NCI-H1105 (cell line): ENCODE measurements around the gene UBL4B.

ENCODE experiments used
- DNase-seq: peaks from one replicate; lab custom pipeline; 2025; lab: John Stamatoyannopoulos, UW

Gene UBL4B

DNA sequence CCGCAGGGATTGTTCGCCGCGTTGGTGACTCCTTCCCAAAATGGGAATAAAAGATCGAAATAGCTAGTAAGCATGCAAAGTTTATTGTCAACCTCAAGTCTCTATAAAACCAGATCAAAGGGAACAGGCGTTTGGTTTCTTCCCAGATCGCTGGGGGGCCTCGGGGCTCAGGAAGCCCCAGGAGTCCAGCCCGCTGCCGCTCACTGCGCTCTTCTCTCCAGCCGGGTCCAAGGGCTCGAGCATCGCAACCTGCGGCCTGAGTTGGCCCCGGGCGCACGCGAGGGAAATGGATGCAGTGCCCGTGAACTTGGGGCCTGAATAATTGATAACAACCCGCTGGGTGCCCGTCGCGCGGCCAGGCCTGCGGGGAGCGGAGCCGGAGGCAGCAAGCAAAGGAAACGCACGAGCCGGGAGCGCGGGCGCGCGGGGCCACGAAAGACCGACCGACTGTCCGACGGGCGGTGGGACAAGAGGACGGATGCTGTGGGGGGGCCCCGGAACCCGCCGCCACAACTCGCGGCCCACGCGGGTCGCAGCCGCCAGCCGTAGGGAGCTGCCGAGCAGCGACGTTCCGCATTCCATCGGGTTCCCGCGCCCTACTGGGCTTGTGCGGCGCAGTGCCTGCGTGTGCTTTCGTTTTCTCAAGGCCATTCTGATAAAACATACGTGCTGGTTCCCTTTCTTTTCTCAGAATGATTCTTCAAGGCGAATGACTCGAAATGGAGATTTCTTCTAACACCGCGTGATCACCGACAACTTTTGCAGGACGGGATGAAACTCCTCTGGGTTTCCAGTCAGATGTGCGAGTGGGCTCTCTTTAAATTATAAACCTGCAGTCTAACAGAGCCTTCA lies 27.8 kb upstream of the UBL4B start:
- DNase-seq = peak; percentile 26

DNA sequence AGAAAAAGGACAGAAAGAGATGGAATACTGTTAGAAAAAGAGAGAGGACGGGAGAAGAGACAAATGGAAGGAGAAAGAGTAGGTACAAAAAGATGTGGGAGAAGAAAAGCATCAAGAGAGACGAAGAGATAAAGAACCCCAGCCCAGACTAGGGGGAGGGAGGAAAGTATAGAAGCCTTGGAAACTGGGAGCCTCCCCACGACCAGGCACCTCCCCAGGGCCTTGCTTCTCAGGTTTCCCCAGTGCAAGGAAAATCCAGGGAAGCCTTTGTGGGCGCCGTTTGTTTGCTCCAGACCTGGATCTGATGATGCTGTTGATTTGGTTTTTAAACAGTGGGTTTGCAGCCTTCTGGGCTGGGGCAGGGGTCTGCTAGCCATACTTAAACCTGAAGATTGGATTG lies 26.6 kb upstream of the UBL4B start:
- DNase-seq = no peak

DNA sequence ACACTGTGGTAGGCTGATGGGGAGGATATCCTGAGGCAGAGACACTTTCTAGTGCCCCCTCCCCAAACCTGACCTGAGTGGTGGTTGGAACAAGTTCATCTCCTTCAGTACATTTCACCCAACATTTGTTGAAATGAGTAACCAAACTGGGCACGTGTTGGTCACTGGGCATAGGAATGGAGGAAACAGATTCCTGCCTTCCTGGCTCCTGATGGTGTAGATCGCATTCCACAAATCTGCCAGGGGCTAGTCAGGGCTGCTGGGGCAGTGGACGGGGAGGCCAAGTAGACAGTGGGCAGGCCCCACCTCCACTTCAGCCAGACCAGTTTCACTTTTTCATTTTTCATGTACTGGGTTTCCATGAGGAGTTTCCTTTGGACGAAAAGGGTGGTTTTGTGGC lies 25.3 kb upstream of the UBL4B start:
- DNase-seq = no peak

DNA sequence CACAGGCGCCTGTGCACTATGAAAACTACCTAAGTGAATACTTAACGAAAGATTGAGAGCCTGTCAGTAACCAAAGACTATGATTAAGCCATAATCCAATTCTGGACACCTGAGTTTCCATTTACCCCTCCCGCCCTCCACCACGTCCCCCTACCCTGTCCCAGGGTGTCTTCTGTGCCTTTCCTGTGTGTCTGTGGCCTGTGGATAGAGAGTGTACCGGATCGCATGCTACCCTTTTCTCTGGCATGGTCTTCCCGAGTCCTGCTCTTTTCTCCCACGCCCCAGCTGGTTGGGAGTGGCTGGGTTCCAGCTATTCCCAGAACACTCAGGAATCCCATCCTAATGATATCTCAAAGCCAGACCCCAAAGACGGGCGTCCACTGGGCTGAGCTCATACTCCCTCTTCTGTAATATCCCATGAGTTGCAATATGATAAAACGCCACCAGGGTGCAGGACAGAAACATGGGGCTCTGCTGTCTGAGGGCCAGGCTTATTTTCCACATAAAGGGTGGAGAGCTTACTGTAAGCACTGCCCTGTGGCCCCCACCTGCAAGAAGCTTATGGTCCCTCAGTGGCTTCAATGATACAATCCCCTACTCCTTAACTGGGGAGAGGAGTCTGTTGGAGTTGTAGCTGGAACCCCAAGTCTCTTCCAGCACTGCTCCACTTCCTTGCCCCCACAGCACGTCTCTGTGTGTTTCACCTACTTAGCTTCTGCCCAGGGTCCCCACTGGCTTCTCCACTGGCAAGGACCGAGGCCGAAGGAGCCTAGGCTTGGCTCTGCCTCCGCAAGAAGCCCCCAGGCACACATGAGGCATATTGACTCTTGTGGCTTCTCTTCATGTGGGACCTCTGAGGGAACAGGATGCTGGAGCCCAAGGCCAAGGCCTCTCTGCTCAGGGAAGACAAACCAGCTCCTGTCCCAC lies 24.2 kb upstream of the UBL4B start:
- peak; percentile 37 for DNase-seq

DNA sequence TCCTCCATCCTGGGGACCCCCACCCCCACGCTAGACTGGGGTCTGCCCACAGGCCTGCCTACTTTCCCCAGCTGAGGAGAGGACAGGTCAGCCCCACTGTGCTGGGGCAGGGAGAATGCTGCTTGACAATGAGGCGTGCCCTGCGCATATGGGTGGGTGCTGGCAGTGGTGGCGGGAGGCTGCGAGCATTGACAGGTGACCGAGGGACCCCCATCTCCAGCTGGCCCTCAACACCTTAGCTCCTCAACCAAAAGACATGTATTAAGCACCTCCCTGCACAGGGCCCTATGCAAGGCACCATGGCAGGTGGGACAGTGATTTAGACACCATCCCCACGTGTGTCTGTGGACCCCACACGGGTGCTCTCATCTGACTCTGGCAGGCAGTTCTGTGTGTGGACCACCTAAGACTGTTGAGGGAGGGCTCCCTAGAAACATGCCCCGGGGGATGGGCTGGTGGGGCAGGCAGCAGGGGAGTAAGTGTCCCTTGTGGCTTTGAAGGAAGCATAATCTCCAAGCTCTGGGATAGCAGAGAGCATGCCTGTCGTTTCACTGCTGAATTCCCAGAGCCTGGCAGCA lies 23.4 kb upstream of the UBL4B start:
- no peak for DNase-seq

DNA sequence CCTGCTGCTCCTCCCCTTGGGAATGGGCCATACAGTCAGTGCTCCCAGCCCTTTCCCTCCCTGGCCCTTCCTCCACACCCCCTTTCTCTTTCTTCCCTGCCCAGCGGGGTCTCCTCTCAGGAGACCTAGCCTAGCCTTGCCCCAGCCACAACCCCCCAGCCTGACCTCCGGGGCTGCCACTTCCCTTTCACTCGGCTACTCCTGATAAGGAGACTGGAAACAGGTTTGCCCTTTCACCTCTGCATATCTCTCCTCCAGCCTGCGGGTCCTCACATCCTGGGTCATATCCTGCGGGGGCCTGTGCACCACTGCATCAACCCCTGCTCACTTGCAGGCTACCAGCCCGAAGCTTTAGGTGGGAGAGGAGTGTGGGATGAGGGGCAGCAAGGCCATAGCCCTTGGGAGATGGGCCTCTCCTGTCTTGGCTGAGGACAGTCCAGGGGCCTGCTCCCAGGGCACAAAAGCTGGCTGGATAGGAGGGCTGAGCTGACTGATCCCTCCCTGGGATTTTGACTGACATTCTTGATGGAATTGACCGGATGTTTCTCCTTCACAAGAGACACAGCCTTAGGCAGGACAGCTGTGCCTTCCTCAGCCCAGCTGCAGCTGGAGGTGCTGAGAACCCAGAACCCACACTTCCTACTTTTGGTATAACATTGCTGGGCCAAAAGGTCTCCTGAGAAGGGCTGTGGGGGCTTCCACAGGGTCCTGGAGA lies 22.5 kb upstream of the UBL4B start:
- DNase-seq = no peak

DNA sequence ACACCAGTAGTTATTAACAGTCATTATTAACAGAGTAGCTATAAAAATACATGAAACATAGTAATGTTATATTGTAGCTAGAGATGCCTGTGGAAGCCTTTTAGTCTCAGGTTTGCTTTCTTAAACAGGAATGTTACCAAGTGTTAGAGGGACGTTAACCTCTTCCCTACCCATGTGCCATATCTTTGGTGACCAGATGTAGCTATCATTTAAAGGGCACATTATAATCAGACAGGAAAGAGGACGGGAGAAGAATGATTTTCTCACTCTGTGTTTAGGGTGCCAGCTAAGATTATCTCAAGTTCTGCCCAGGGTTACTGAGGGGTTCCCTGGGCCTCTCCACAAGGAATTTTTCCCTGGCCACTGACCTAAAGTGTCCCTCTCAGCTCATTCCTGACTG lies 20.9 kb upstream of the UBL4B start:
- no peak for DNase-seq

DNA sequence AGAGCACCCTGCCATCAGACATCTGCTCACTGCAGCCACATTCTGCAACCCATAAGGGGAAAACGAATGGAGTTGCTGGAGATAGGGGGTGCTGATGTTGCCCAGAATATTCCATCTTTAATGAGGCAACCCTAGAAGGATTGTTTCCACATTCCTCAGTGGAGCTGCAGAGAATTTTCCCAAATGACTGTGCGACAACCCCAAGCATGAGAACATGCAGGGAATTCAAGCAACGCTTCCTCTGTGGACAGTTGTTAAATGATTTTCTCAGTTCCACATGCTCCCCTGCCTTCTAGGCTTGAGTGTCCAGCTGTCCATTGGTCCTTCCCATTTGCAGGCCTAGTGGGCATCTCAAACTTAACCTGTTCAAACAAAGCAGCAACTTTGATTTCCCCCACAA lies 20.5 kb upstream of the UBL4B start:
- no peak for DNase-seq

DNA sequence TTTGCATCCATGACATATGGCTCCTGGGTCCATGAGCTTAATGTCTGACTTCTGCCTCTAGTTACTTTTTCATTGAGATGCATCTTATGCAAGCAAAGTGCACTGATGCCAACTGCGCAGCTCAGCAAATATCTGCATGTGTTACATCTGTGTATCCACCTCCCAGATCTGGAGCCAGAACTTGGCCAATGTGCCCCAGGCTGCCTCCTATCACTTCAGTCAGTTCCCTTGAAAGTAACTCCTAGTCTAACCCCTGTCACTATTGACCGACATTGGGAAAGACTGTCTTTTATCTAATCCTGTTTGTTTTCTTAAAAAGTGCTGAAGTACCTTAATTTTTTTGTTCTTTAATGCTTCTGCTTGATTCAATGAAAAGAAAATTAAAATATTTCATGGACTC lies 19.3 kb upstream of the UBL4B start:
- DNase-seq = no peak

DNA sequence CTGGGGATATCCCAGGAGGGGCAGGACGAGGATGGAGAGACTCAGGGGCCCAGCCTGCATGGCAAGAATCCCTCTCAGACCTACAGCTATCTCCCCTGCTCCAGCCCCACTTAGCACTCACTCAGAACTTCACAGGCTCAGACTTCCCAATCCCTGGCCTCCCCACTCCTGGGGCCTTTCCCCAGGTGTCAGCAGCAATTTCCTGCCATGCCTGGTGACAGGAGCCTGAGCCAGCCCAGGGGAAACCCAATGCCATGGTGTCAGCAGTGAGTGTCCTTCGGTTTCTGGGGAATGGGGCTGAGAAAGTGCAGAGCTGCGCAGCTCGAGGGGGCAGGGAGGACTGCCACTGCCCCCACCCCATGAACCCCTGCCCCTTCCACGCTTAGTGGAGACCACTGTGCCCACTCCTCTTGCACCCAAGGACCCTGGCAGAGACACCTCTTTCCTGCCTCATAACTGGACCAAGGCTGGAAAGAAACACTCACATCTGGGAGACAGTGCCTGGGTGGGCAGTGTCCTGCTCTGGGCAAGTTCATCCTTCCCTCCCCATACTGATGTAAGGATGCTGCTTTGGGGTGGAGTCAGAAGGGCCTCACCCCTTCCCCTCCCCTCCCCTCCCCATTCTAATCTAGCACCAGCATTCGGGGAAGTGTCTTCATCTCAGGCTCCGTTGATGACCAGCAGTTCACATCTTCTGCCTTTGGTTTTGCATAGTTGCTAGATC lies 17.1 kb upstream of the UBL4B start:
- no peak for DNase-seq

DNA sequence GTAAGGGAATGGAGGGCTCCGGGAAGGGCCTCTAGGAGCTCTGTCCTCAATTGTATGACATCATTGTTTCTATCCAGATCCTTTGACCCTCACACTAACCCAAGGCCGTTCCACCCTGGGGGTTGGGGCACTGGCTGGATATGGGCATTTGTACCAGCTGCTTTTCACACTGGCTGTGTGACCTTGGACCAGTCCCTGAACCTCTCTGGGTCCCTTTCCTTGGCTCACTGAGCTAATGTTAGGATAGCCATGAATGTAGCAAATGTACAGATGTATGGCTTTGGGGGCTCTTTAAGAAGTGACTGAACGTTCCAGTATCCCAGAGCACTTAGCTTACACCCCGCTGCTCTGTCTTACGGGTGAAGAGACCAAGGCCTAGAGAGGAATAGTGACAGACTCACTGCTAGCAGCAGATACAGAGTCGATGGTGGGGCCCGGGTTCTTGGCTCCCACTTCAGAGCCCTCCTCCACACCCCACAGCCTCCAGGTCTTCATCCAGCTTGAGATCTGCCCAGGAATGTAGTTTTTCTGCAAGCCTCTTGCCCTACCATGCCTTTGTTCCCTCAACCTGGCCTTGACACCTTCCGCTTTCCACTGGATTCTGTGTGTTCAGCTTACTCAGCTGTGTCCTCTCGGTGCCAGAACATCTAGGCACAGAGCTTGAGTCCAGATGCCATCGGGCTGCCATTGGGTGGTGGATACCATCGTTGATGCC lies 14.6 kb upstream of the UBL4B start:
- no peak for DNase-seq

DNA sequence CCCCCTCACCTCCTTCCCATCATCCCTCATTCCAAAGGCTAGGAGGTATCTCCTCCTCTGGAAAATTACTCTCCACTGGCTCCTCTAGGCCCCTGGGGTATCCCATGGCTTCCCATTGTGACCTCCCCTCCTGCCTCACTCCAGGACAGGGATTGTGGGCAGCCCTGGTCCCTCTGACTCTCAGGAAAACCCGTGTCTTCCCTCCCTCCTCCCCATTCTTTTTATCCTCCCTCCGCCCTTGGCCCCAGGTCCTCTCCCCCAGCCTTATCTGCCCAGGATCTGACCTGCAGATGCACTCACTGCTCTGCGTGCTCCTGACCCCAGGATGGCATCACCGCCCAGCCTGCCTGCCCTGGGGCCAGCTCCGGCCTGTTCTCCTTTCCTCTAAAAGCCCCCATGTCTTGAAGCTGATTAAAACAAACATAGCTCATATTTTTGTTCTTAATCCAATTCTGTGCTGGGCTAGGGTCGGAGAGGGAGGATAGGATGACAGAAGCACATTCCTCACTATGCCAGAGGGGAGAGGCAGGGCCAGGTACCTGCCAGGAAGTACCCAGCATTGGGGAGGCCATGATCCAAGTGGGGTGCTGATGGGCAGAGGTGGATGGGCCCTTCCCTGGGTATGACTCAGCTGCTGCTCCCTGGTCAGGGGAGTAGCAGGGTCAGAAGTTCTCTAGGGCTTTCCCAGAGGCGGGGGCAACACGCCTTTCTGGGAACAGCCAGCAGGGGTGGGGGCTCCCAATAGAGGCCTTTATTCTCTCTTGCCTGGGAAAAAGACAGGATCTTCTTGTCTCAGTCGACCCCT lies 13.8 kb upstream of the UBL4B start:
- no peak for DNase-seq

DNA sequence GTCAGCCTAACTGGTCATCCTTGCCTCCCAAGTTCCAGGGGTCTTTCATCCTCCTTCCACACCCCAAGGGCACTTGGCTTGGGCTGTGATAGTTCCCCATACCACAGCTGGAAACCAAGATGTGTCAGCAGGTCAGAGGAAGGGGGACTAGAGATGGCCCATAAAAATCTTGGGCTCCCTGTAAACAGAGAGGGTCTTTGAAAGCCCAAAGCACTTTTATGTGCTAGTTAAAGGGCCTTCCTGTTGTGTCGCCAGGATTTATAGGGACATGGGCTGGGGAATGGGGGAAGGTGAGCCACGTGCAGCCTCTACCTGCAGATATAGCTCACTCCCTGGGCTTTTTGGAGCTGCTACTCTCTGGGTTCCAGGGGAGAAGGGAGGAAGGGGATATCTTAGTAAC lies 11.9 kb upstream of the UBL4B start:
- DNase-seq = no peak

DNA sequence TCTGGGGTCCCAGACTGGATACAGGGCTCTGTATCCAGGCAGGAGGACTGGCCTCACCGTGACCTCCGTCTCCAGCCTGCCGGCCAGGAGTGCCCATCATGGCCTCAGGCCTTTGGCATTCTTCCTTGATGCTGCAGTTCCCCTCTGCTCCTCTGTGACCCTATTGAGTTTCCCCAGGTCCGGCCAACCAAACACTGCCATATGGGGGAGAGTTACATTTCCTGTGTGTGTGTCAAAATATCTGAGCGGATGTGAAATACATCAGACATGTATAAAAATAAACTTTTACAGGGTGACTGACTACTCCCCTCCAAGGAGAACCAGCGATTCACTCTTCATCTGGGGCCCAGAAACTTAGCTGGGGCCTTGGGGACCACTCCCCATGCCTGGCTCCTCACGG lies 10.2 kb upstream of the UBL4B start:
- no peak for DNase-seq

DNA sequence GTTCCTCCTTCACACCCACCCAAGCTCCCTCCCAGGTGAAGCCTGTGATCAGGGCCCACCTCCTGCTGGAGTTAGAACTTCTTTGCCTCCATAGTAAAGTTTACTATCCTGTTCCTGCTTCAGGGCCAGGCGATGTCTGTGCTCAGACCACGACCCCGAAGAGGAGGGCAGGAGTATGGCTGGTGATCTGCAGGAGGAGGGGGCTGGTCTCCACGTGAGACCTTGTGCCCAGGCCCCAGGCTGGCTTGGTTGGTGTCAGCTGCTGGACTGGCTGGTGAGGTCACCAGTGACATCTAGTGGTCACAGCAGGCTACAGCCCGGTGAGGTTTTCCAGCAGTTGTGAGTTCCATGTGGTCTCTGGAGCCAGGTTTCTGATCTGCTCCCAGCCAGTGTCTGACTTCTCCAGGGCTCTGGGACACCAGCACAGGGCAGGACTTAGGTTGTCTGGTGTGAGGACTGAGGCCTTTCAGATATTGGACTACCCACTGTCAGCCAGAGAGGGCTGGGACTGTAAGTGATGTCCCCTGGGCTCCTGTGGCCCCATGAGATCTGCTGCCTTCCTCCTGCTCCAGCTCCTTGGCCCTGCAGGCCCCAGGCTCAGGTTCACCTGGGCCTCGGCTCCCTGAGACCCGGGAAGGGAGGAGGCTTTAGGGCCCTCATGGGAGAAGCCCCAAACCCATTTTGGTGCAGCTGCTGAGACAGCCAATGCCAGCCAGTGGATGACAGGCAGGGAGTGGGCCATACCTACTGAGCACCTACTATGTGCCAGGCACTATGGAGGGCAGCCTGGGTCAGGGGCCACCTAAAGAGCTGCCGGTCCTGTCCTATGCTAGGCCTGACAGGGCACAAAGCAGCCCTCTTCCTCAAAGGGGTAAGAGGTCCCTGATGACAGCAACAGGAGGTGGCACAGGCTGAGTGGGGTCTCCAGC lies 6.0 kb upstream of the UBL4B start:
- peak; percentile 37 for DNase-seq

DNA sequence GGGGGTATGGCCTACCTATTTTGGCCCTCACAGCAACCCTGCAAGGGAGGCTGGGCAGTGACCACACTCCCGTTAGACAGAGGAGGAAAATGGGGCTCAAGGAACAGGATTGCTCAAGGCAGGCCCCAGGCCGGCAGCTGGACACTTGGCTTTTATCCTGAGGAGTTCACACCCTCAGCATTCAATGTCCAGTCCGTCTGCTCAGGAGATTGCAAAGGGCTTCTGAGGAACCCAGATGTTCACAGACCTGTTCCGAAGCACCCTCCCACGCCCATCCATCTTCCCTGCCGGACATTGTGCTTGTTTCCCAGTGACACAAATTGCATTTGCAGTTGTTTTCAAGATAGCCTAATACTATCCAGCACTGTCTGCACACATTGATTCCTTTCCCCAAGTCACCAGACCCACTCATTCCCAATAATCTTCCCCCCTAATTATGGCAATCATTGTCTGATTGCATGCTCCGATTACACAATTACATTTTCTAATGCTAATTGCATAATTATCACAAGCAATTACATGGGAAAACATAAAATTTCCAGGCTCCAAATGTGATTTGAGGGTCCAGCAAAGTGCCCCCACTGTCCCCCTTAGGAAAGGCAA lies 4.3 kb upstream of the UBL4B start:
- DNase-seq = no peak

DNA sequence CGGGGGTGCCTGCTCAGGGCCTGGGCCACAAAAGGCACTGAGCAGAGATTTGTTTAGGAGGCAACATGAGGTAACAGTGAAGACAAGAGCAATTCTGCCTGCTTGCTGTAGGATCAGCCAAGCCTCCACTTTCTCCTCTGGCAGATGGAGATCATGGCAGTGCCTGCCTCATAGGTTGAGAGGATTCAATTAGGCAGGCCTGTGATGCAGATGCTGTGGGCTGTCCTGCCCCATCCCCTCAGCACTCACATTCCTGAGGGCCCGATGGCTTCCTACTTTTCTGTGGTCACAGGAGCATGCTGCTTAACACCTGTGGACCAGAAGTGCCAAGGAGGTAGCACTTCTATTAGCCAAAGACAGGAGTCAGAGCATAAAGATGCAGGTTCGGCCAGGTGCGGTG lies 1.2 kb upstream of the UBL4B start:
- DNase-seq = no peak

DNA sequence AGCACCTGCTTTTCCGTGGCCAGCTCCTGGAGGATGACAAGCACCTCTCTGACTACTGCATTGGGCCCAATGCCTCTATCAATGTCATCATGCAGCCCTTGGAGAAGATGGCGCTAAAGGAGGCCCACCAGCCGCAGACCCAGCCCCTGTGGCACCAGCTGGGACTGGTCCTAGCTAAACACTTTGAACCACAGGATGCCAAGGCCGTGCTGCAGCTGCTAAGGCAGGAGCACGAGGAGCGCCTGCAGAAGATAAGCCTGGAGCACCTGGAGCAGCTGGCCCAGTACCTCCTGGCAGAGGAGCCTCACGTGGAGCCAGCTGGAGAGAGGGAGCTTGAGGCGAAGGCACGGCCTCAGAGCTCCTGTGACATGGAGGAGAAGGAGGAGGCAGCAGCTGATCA lies 413 bp downstream of the UBL4B start:
- DNase-seq = no peak
